CD4-positive, alpha-beta T cell treated with Interleukin-6 for 4 hours (primary cell): ENCODE results near the gene LPCAT1.
"Not testable (repeated sequence)": the region's sequence is repeated elsewhere in the genome, so short reads cannot be mapped to it uniquely, and the experiment has no call there.

ENCODE experiments used
- DNase-seq: peaks from one replicate; pipeline ENCODE4 v3.0.0-alpha.2; 2020; ENCODE audit warnings: mixed read lengths

LPCAT1 gene

GRCh38 chr5:1540831-1541701, 17.3 kb upstream of the LPCAT1 start:
- DNase-seq = no peak

GRCh38 chr5:1540166-1540565, 16.4 kb upstream of the LPCAT1 start:
- peak; percentile 39 for DNase-seq

- not testable (repeated sequence) for DNase-seq
These were observed 15.8 kb upstream of the LPCAT1 start for GRCh38 chr5:1539393-1540161.

- DNase-seq = no peak
These were observed 15.1 kb upstream of the LPCAT1 start for GRCh38 chr5:1538741-1539392.

GRCh38 chr5:1538276-1538675, 14.5 kb upstream of the LPCAT1 start:
- DNase-seq = no peak

- DNase-seq = no peak
These were observed 13.9 kb upstream of the LPCAT1 start for GRCh38 chr5:1537603-1538154.

- no peak for DNase-seq
These were observed 13.3 kb upstream of the LPCAT1 start for GRCh38 chr5:1536871-1537602.

- DNase-seq = peak; percentile 78
These were observed 12.6 kb upstream of the LPCAT1 start for GRCh38 chr5:1536322-1536845.

- no peak for DNase-seq
These were observed 11.9 kb upstream of the LPCAT1 start for GRCh38 chr5:1535646-1536045.

- no peak for DNase-seq
These were observed 8.6 kb upstream of the LPCAT1 start for GRCh38 chr5:1532384-1532783.

- no peak for DNase-seq
These were observed 5.7 kb upstream of the LPCAT1 start for GRCh38 chr5:1529498-1529897.

GRCh38 chr5:1527533-1528205, 3.9 kb upstream of the LPCAT1 start:
- no peak for DNase-seq

- DNase-seq = no peak
These were observed 2.9 kb upstream of the LPCAT1 start for GRCh38 chr5:1526681-1527131.

- no peak for DNase-seq
These were observed 2.5 kb upstream of the LPCAT1 start for GRCh38 chr5:1526190-1526631.

- no peak for DNase-seq
These were observed 1.9 kb upstream of the LPCAT1 start for GRCh38 chr5:1525624-1526189.

GRCh38 chr5:1524799-1525623, 1.3 kb upstream of the LPCAT1 start:
- DNase-seq = no peak

- no peak for DNase-seq
These were observed 680 bp upstream of the LPCAT1 start for GRCh38 chr5:1524481-1524798.

- DNase-seq = no peak
These were observed 324 bp downstream of the LPCAT1 start for GRCh38 chr5:1523480-1523792.

- peak; percentile 18 for DNase-seq
These were observed 920 bp downstream of the LPCAT1 start for GRCh38 chr5:1522601-1523479.
